NT2/D1 (cell line): Measurements from ENCODE around the gene RAB15.

Experiments used
- DNase-seq: peaks from one replicate; pipeline ENCODE4 v3.0.0-alpha.2; 2011; ENCODE audit warnings: low read depth, low spot score
- H3K27me3 ChIP-seq: 2 replicates; pipeline ENCODE4 v1.6.0; 2011; ENCODE audit warnings: mild to moderate bottlenecking; ENCODE audit not compliant: insufficient read length, insufficient read depth
- H3K36me3 ChIP-seq: 2 replicates; pipeline ENCODE4 v1.6.1; 2011; ENCODE audit warnings: mild to moderate bottlenecking, low read length, mixed read lengths; ENCODE audit not compliant: insufficient read depth, insufficient read length
- H3K4me1 ChIP-seq: 2 replicates; pipeline ENCODE4 v1.5.1; 2011; ENCODE audit not compliant: insufficient read depth, insufficient read length
- H3K4me3 ChIP-seq: 2 replicates; pipeline ENCODE4 v1.5.1; 2011; ENCODE audit warnings: low read depth; ENCODE audit not compliant: insufficient read length
- H3K9ac ChIP-seq: 2 replicates; pipeline ENCODE4 v1.6.0; 2011; ENCODE audit warnings: low read depth; ENCODE audit not compliant: insufficient read length
- H3K9me3 ChIP-seq: 2 replicates; pipeline ENCODE4 v1.5.1; 2011; ENCODE audit warnings: mild to moderate bottlenecking, low read length; ENCODE audit not compliant: insufficient read depth
- SUZ12 ChIP-seq: IDR thresholded peaks from 2 replicates; pipeline ENCODE4 v1.6.1; 2011; ENCODE audit not compliant: insufficient read length, insufficient read depth; ENCODE audit errors: extremely low read depth
- YY1 ChIP-seq: IDR thresholded peaks from 2 replicates; pipeline ENCODE4 v1.6.1; 2011; ENCODE audit not compliant: insufficient read length, insufficient read depth
- ZNF274 ChIP-seq: IDR thresholded peaks from 2 replicates; pipeline ENCODE4 v1.6.1; 2011; ENCODE audit warnings: mild to moderate bottlenecking, low read depth, low read length

Gene RAB15

DNA sequence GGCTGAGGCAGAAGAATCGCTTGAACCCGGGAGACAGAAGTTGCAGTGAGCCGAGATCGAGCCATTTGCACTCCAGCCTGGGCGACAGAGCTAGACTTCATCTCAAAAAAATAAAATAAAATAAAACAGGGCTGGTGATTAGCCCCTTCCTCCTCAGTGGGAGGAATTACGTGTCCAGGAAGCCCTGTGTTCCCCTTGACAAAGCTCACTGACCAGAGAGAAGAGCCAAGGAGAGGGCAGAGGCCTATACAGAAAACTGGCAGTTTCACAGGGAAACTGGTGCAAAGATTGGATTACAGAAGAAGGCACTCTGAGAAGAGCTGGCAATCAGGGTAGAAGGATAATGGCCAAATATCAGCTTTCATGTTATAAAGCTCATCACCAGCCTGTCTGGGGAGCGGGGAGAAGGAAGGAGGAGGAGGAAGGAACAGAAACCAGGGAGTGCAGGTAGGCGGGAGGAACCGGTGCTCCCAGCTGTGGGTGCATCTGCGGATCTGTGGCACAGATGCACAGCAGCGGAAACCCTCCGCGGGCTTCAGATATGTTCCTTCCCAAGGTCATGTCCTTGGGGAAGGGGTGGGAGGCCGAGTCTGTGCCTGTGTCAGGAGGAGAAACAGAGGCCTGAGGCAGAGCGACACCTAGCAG is 6.7 kb downstream of the RAB15 start:
- DNase-seq: no peak
- H3K27me3 ChIP-seq: no peaks in the 10 kb centered on the region
- H3K36me3 ChIP-seq: peaks cover 23% of the 10 kb centered on the region
- no peak overlapping the region for H3K9ac ChIP-seq
- peaks cover 6% of the 10 kb centered on the region for H3K4me1 ChIP-seq
- H3K4me3 ChIP-seq: no peak overlapping the region
- H3K9me3 ChIP-seq: no peaks in the 10 kb centered on the region
- no peak for TF ChIP-seq SUZ12
- no peak for TF ChIP-seq ZNF274
- TF ChIP-seq YY1: no peak

DNA sequence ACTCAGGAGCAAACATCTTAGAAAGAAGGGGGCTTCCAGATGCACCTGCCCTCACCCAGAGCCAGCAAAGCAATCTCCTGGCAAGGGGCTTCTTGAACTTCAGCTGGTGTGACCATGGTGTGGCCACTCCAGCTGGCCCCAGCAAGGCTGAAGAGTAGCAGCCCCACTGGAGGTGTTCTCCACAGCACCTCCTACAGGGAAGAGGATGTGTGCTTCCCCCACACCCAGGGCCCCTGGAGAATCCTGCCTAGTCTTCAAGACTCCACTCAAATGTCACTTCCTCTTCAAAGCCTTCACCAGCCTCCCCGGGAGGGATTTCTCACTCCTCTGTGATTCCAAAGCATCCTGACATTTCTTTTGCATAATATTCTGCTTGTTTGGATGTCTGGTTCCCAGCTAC is 8.5 kb downstream of the RAB15 start:
- TF ChIP-seq ZNF274 (no peak), SUZ12 (no peak), YY1 (no peak)
- Histone ChIP-seq H3K9me3 (no peaks in the 10 kb centered on the region), H3K9ac (no peak overlapping the region), H3K27me3 (no peaks in the 10 kb centered on the region), H3K4me3 (no peak overlapping the region), H3K4me1 (peaks cover 11% of the 10 kb centered on the region), H3K36me3 (peaks cover 27% of the 10 kb centered on the region)
- DNase-seq: no peak

DNA sequence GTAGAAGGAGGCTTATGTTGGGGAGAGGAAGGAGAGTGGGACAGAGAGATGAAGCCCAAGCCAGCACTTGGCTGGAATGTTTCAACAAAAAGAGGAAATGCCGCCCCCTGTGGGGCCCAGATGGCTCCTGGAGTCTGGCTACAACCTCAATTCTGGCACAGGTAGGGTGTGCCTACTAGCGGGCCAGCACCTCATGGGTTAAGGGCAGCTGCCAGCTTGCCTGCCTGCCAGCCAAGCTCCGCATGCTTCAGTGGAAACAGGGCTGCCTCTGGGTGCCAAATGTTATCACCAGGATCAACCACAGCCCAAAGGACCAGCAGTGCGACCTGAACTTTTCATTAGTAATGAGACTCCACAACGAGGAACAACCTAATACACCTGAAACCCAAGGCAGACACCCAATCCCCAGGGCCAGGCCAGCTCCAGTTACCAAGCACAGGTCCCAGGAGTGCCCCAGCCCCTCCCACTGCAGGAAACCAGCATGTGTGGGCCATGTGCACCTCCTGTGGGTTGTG is 11.3 kb downstream of the RAB15 start:
- no peak for TF ChIP-seq YY1
- no peak for TF ChIP-seq SUZ12
- no peak for TF ChIP-seq ZNF274
- Histone ChIP-seq H3K4me3 (no peak overlapping the region), H3K4me1 (peaks cover 10% of the 10 kb centered on the region), H3K27me3 (no peaks in the 10 kb centered on the region), H3K9ac (no peak overlapping the region), H3K36me3 (peaks cover 16% of the 10 kb centered on the region), H3K9me3 (no peaks in the 10 kb centered on the region)
- DNase-seq: no peak

DNA sequence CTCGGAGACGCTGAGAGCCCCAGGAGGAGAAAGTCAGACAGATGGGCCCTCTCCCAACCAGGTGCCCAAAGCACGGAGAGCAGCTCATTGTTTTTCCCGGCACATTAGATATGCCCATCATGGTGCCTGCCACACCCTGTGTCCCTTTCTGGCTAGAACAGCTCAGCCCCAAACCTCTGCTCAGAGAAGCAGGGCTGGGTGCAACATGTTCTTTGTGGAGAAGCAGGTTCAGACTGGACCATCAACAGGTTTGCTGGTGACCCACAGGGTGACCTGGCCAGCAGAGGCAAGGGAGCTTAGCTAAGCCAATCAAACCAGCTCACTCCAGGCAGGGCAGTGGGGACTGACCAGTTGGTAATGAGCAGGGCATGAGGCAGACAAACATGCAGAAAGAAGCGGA is 13.4 kb downstream of the RAB15 start:
- TF ChIP-seq YY1: no peak
- no peak for TF ChIP-seq ZNF274
- no peak for TF ChIP-seq SUZ12
- Histone ChIP-seq H3K9ac (no peak overlapping the region), H3K27me3 (no peaks in the 10 kb centered on the region), H3K9me3 (no peaks in the 10 kb centered on the region), H3K4me1 (peaks cover 18% of the 10 kb centered on the region), H3K4me3 (no peak overlapping the region), H3K36me3 (peaks cover 19% of the 10 kb centered on the region)
- DNase-seq: no peak

GRCh38 chr14:64958201-64958600 is 13.9 kb downstream of the RAB15 start:
- DNase-seq: no peak
- peaks cover 15% of the 10 kb centered on the region for H3K4me1 ChIP-seq
- H3K9me3 ChIP-seq: no peaks in the 10 kb centered on the region
- no peak for TF ChIP-seq ZNF274
- TF ChIP-seq SUZ12: no peak
- TF ChIP-seq YY1: no peak
- no peak overlapping the region for H3K9ac ChIP-seq
- peaks cover 21% of the 10 kb centered on the region for H3K36me3 ChIP-seq
- no peak overlapping the region for H3K4me3 ChIP-seq
- no peaks in the 10 kb centered on the region for H3K27me3 ChIP-seq

DNA sequence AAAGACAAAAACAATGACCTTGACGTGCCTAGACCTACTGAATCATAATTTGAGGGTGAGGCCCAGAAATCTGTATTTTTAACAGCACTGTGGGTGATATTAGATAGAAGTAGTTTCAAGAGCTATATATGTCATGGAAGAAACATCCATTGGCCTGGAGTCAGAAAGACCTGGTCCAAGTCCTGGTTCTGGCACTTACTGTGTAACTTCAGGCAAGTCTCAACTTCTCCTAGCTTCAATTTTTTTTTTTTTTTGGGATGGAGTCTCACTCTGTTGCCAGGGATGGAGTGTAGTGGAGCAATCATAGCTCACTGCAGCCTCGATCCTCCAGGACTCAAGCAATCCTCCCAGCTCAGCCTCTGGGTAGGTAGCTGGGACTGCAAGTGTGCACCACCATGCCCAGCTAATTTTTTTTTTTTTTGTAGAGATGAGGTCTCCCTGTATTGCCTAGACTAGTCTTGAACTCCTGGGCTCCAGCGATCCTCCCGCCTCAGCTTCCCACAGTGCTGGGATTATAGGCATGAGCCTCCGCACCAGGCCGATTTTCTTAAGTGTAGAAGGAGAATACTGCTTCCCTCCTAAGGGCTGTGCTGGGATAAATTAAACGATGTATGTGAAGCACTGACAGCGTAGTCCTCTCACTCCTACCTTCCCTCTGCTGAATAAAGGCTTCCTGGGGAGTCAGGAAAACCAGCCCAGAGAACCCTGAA is 15.3 kb downstream of the RAB15 start:
- Histone ChIP-seq H3K9me3 (no peaks in the 10 kb centered on the region), H3K4me1 (peaks cover 15% of the 10 kb centered on the region), H3K36me3 (peaks cover 20% of the 10 kb centered on the region), H3K27me3 (no peaks in the 10 kb centered on the region), H3K9ac (no peak overlapping the region), H3K4me3 (no peak overlapping the region)
- no peak for DNase-seq
- TF ChIP-seq ZNF274: no peak
- TF ChIP-seq SUZ12: no peak
- TF ChIP-seq YY1: no peak

DNA sequence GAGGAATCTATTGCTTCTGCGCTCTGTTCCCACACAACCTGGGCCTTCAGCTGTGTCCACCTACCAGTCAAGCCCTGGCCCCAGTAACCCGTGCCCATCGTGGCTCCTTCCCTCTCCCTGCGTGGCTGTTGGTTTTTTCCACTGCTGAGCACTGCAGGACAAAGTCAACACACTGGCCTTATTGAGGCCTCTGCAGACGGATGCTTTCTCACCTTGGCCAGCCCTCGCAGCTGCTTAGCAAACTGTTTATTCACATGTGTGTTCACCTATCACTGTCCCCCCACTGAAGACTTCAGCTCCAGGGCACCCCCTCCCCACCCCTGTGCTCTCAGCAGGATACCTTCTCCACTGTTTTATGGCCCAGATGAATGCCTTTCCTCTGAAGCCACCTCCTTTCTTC is 16.8 kb downstream of the RAB15 start:
- Histone ChIP-seq H3K4me1 (peaks cover 15% of the 10 kb centered on the region), H3K9ac (no peak overlapping the region), H3K9me3 (no peaks in the 10 kb centered on the region), H3K4me3 (no peak overlapping the region), H3K36me3 (peaks cover 35% of the 10 kb centered on the region), H3K27me3 (no peaks in the 10 kb centered on the region)
- no peak for DNase-seq
- TF ChIP-seq YY1 (no peak), ZNF274 (no peak), SUZ12 (no peak)
